ENCODE results near the gene TSPAN13.
A peak's percentile ranks its signal among the peaks of the same experiment; 100 is the strongest.

The TSPAN13 gene

DNA sequence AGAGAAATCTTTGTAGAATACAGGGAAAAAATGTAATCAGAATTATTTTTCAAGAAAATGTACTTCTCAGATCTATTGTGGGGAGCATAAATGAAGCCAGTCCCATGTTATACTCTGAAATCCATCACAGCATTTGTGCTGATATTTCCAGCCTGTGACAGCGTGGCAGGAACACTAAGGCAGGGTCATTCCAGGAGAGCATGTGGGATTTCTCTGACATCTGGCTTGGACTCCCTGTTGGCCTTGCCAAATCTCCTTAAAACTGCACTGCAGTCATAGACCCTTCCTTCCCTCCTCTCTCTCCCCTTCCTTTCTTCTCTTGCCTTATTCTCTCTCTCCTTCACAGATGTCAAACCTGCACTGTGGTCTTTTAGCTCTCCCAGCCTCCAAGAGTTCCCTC is 6.5 kb upstream of the TSPAN13 start:
- Histone ChIP-seq H3K27ac (ENCODE audit: insufficient read depth in 1 of 2, low read depth in 1 of 2, low read length in 2 of 2, poor library complexity in 1 of 2, severe bottlenecking in 2 of 2) (no peak overlapping the region), H3K27me3 (replicated peaks in 2 of 5; ENCODE audit: control insufficient read depth in 4 of 5, insufficient read depth in 5 of 5, low read length in 4 of 5) (no peaks in the 10 kb centered on the region), H3K4me1 (ENCODE audit: control extremely low read depth in 1 of 4, control insufficient read depth in 4 of 4, insufficient read depth in 4 of 4, low read length in 3 of 4) (peaks cover 3 to 17% (median 10%) of the 10 kb centered on the region in 4 experiments), H3K9me3 (ENCODE audit: control extremely low read depth in 1 of 5, control insufficient read depth in 4 of 5, insufficient read depth in 2 of 5, low read depth in 1 of 5, low read length in 4 of 5) (no peaks in the 10 kb centered on the region), H3K4me3 (ENCODE audit: control insufficient read depth in 1 of 7, extremely low read depth in 1 of 7, insufficient read depth in 4 of 7, low read depth in 2 of 7, low read length in 6 of 7) (no peak overlapping the region), H3K36me3 (ENCODE audit: control insufficient read depth in 4 of 4, insufficient read depth in 4 of 4, low read length in 3 of 4) (no peaks in the 10 kb centered on the region)
- POLR2A ChIA-PET: no interaction called here
- CTCF ChIA-PET: no interaction called here
- DNase-seq: no peak
- WGBS (ENCODE audit: insufficient coverage): 100% methylated on average over 1 of the region's 1 CpG

DNA sequence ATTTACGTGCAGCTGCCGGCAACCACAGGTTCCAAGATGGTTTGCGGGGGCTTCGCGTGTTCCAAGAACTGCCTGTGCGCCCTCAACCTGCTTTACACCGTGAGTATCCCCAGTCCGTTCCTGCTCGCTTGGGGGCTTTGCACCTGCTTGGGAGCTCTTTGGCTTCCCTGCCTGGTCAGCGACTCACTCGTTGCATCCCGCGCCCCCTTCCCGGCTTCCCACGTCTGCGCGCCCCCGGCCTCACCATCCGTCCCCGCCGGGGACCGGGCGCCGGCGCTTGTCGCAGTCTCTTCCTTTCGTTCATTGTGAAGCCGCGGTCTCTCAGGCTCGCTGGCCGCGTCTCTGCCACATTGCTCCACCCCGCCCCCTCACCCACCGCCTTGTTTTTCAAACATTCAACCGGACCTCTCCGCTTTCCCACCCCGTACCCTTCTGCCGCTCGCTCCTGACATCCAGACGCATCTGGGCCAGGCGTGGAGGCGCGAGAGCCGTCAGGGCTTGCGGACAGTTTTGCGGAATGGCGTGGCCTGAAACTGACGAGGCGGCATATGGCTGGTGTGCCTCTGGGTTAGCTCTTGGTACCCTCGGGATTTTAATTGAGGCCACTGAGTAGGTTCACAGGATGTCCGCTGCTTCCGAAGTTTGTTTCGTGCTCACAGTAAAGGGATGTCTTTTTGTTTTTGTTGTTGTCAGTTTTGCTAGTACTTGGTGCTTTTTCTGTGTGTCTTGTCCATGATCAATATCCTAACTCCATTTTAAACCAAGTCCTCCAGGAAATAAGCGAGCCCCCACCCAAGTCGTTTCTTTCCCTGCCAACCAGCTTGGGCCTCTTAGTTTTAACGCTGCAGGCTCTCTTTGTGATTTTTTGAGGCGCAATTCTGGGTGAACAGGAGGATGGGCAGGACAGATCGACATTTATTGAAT is 639 bp downstream of the TSPAN13 start:
- ChIA-PET CTCF (interaction anchor here (1.3 kb wide), 1 partner anchor 47 kb away, joined by 6 read pairs; no protein-coding TSS in a partner anchor), POLR2A (no interaction called here)
- H3K27me3 ChIP-seq (replicated peaks in 2 of 5; ENCODE audit: control insufficient read depth in 4 of 5, insufficient read depth in 5 of 5, low read length in 4 of 5): no peaks in the 10 kb centered on the region
- 0% methylated on average over 43 of the region's 58 CpGs for WGBS (ENCODE audit: insufficient coverage)
- peaks cover 0 to 2% (median 0%) of the 10 kb centered on the region in 5 experiments for H3K9me3 ChIP-seq (ENCODE audit: control extremely low read depth in 1 of 5, control insufficient read depth in 4 of 5, insufficient read depth in 2 of 5, low read depth in 1 of 5, low read length in 4 of 5)
- peak overlapping the region in 1 of 2 experiments; percentile 54 for H3K27ac ChIP-seq (ENCODE audit: insufficient read depth in 1 of 2, low read depth in 1 of 2, low read length in 2 of 2, poor library complexity in 1 of 2, severe bottlenecking in 2 of 2)
- peak; percentile 29 to 86 (median 76) for DNase-seq
- peak overlapping the region; percentile 66 to 99 (median 93) for H3K4me3 ChIP-seq (ENCODE audit: control insufficient read depth in 1 of 7, extremely low read depth in 1 of 7, insufficient read depth in 4 of 7, low read depth in 2 of 7, low read length in 6 of 7)
- H3K36me3 ChIP-seq (ENCODE audit: control insufficient read depth in 4 of 4, insufficient read depth in 4 of 4, low read length in 3 of 4): no peaks in the 10 kb centered on the region
- H3K4me1 ChIP-seq (ENCODE audit: control extremely low read depth in 1 of 4, control insufficient read depth in 4 of 4, insufficient read depth in 4 of 4, low read length in 3 of 4): peaks cover 7 to 34% (median 20%) of the 10 kb centered on the region in 4 experiments

DNA sequence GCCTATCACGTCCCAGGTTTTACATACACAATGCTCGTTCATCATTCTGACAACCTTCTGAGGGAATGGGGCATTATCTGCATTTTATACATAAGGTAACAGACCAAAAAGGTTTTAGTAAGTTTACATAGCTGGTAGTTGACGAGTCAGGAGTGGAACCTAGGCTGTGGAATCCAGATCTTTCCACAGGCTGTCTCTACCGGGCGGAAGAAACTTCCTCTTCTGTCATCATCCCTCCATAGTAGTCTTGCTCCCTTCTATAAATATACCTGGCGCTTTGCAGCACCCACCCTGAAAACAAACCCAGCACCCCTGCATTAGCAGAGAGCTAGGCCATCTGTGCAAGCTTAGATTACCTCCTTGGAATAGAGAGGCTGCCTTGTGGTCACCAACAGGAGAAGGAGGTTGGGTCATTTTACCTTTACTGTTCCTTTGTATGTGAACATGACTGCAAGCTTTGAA is 1.3 kb downstream of the TSPAN13 start:
- Histone ChIP-seq H3K9me3 (ENCODE audit: control extremely low read depth in 1 of 5, control insufficient read depth in 4 of 5, insufficient read depth in 2 of 5, low read depth in 1 of 5, low read length in 4 of 5) (peaks cover 0 to 2% (median 0%) of the 10 kb centered on the region in 5 experiments), H3K4me1 (ENCODE audit: control extremely low read depth in 1 of 4, control insufficient read depth in 4 of 4, insufficient read depth in 4 of 4, low read length in 3 of 4) (peaks cover 7 to 36% (median 22%) of the 10 kb centered on the region in 4 experiments), H3K27ac (ENCODE audit: insufficient read depth in 1 of 2, low read depth in 1 of 2, low read length in 2 of 2, poor library complexity in 1 of 2, severe bottlenecking in 2 of 2) (peak overlapping the region in 1 of 2 experiments; percentile 54), H3K4me3 (ENCODE audit: control insufficient read depth in 1 of 7, extremely low read depth in 1 of 7, insufficient read depth in 4 of 7, low read depth in 2 of 7, low read length in 6 of 7) (peak overlapping the region in 6 of 7 experiments; percentile 78 to 99 (median 94)), H3K27me3 (replicated peaks in 2 of 5; ENCODE audit: control insufficient read depth in 4 of 5, insufficient read depth in 5 of 5, low read length in 4 of 5) (no peaks in the 10 kb centered on the region), H3K36me3 (ENCODE audit: control insufficient read depth in 4 of 4, insufficient read depth in 4 of 4, low read length in 3 of 4) (no peaks in the 10 kb centered on the region)
- POLR2A ChIA-PET: no interaction called here
- 25% methylated on average over 1 of the region's 6 CpGs for WGBS (ENCODE audit: insufficient coverage)
- peak in 1 of 3 donors; percentile 50 for DNase-seq
- CTCF ChIA-PET: interaction anchor here (1.3 kb wide), 1 partner anchor 46 kb away, joined by 6 read pairs; no protein-coding TSS in a partner anchor

DNA sequence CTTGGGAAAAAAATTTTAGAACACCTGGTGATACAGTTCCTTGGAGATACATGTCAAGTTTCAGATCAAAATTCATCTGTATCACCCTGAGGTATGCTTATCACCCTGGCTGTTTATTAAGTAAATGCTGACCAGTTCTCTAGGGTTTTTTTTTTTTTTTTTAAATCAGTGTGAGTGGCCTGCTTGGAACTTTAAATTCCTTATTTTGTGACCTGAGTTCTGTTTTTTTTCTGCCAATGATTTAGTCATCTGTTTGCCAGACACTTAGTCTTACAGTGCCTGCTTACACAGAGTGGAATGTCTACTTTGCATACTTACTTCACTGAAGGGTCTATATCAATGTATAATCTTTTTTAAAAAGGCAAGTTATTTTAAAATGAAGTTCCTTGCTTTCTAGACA is 1.8 kb downstream of the TSPAN13 start:
- H3K4me3 ChIP-seq (ENCODE audit: control insufficient read depth in 1 of 7, extremely low read depth in 1 of 7, insufficient read depth in 4 of 7, low read depth in 2 of 7, low read length in 6 of 7): peak overlapping the region in 3 of 7 experiments; percentile 93 to 99 (median 95)
- DNase-seq: peak in 1 of 3 donors; percentile 33

DNA sequence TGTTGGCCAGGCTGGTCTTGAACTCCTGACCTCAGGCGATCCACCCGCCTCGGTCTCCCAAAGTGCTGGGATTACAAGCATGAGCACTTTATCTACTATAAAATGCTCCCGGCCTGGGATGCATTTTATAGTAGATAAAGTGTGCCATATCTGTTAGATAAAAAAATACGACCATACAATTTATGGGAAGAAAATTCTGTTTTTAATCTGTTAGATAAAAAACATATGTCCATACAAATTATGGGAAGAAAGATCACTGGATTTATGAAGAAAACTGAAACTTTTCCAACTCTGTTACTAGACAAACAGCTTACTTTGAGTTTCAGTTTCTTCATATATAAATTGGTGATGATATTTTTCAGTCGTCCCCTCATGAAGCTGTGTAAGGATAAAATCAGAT is 4.5 kb downstream of the TSPAN13 start:
- Histone ChIP-seq H3K4me1 (ENCODE audit: control extremely low read depth in 1 of 4, control insufficient read depth in 4 of 4, insufficient read depth in 4 of 4, low read length in 3 of 4) (peaks cover 7 to 41% (median 22%) of the 10 kb centered on the region in 4 experiments), H3K4me3 (ENCODE audit: control insufficient read depth in 1 of 7, extremely low read depth in 1 of 7, insufficient read depth in 4 of 7, low read depth in 2 of 7, low read length in 6 of 7) (no peak overlapping the region), H3K36me3 (ENCODE audit: control insufficient read depth in 4 of 4, insufficient read depth in 4 of 4, low read length in 3 of 4) (peaks cover 0 to 5% (median 3%) of the 10 kb centered on the region in 4 experiments), H3K27ac (ENCODE audit: insufficient read depth in 1 of 2, low read depth in 1 of 2, low read length in 2 of 2, poor library complexity in 1 of 2, severe bottlenecking in 2 of 2) (no peak overlapping the region), H3K27me3 (replicated peaks in 2 of 5; ENCODE audit: control insufficient read depth in 4 of 5, insufficient read depth in 5 of 5, low read length in 4 of 5) (no peaks in the 10 kb centered on the region), H3K9me3 (ENCODE audit: control extremely low read depth in 1 of 5, control insufficient read depth in 4 of 5, insufficient read depth in 2 of 5, low read depth in 1 of 5, low read length in 4 of 5) (peaks cover 0 to 2% (median 0%) of the 10 kb centered on the region in 5 experiments)
- WGBS (ENCODE audit: insufficient coverage): no CpG with 5 or more reads among the region's 6 CpGs
- DNase-seq: no peak
- ChIA-PET POLR2A (no interaction called here), CTCF (interaction anchor here (0.6 to 1.0 kb wide), 2 partner anchors 13 to 339 kb away, joined by 3 read pairs; no protein-coding TSS in a partner anchor)

More for the DNA sequence above, 1.8 kb downstream of the TSPAN13 start:
- H3K27me3 ChIP-seq (replicated peaks in 2 of 5; ENCODE audit: control insufficient read depth in 4 of 5, insufficient read depth in 5 of 5, low read length in 4 of 5): no peaks in the 10 kb centered on the region
- ChIA-PET POLR2A (interaction anchor here (1.6 kb wide), 1 partner anchor 109 kb away, joined by 3 read pairs; the partner anchor contains the start of gene BZW2), CTCF (interaction anchor here (1.3 kb wide), 1 partner anchor 46 kb away, joined by 6 read pairs; no protein-coding TSS in a partner anchor)
- H3K36me3 ChIP-seq (ENCODE audit: control insufficient read depth in 4 of 4, insufficient read depth in 4 of 4, low read length in 3 of 4): no peaks in the 10 kb centered on the region
- no peak overlapping the region for H3K27ac ChIP-seq (ENCODE audit: insufficient read depth in 1 of 2, low read depth in 1 of 2, low read length in 2 of 2, poor library complexity in 1 of 2, severe bottlenecking in 2 of 2)
- H3K9me3 ChIP-seq (ENCODE audit: control extremely low read depth in 1 of 5, control insufficient read depth in 4 of 5, insufficient read depth in 2 of 5, low read depth in 1 of 5, low read length in 4 of 5): peaks cover 0 to 2% (median 0%) of the 10 kb centered on the region in 5 experiments
- H3K4me1 ChIP-seq (ENCODE audit: control extremely low read depth in 1 of 4, control insufficient read depth in 4 of 4, insufficient read depth in 4 of 4, low read length in 3 of 4): peaks cover 7 to 38% (median 22%) of the 10 kb centered on the region in 4 experiments

DNA sequence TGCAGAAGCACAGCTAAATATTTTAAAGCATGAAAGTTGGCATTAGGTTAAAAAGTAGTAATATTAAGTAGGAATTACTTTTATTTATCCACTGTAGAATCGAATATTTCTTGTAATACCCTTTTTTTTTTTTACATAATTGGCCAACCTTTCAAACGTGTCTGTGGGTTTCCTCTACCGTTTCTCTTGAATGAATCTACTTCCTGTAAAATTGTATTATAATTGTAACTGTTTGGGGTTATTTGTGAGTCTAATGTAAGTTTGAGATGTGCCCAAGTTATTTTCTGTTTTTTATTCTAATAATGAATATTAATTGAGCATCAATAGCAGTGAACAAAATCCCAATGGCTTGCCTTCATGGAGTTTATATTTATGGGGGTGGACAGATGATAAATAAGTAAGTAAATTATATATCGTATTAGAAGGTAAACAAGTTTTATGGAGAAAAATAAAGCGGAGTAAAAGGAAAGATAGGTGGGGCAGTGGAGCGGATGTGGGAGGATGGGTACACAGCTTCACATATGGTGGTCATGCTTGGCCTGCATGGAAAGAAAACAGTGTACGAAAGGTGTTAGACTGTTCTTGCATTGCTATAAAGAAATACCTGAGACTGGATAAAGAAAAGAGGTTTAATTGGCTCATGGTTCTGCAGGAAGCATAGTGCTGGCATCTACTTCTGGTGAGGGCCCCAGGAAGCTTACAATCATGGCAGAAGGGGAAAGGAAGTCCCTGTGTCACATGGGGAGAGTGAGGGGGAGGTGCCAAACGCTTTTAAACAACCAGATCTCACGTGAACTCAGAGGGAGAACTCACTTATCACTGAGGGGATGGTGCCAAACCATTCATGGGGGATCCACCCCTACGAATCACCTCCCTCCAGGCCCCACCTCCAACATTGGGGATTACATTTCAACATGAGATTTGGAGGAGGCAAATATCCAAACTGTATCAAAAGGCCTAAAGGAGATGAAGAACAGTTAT is 5.4 kb downstream of the TSPAN13 start:
- peaks cover 7 to 38% (median 21%) of the 10 kb centered on the region in 4 experiments for H3K4me1 ChIP-seq (ENCODE audit: control extremely low read depth in 1 of 4, control insufficient read depth in 4 of 4, insufficient read depth in 4 of 4, low read length in 3 of 4)
- WGBS (ENCODE audit: insufficient coverage): 90% methylated on average over 6 of the region's 10 CpGs

More for the DNA sequence above, 5.4 kb downstream of the TSPAN13 start:
- ChIA-PET POLR2A (interaction anchor here (0.6 kb wide), 1 partner anchor 113 kb away, joined by 3 read pairs; the partner anchor contains the start of gene BZW2), CTCF (interaction anchor here (0.6 to 1.0 kb wide), 3 partner anchors 12 to 340 kb away, joined by 3 read pairs; no protein-coding TSS in a partner anchor)
- Histone ChIP-seq H3K4me3 (ENCODE audit: control insufficient read depth in 1 of 7, extremely low read depth in 1 of 7, insufficient read depth in 4 of 7, low read depth in 2 of 7, low read length in 6 of 7) (no peak overlapping the region), H3K36me3 (ENCODE audit: control insufficient read depth in 4 of 4, insufficient read depth in 4 of 4, low read length in 3 of 4) (peaks cover 3 to 10% (median 6%) of the 10 kb centered on the region in 4 experiments), H3K27me3 (replicated peaks in 2 of 5; ENCODE audit: control insufficient read depth in 4 of 5, insufficient read depth in 5 of 5, low read length in 4 of 5) (no peaks in the 10 kb centered on the region), H3K9me3 (ENCODE audit: control extremely low read depth in 1 of 5, control insufficient read depth in 4 of 5, insufficient read depth in 2 of 5, low read depth in 1 of 5, low read length in 4 of 5) (peaks cover 0 to 6% (median 0%) of the 10 kb centered on the region in 5 experiments), H3K27ac (ENCODE audit: insufficient read depth in 1 of 2, low read depth in 1 of 2, low read length in 2 of 2, poor library complexity in 1 of 2, severe bottlenecking in 2 of 2) (no peak overlapping the region)
- DNase-seq: peak in 2 of 3 donors; percentile 38 to 58
